Thyroid gland (tissue), 4 donors: ENCODE data around the gene H6PD.

Experiments
- POLR2A ChIP-seq, 2 donors: fragments of 450-650 bp; IDR thresholded peaks; one replicate each; pipeline ENCODE4 v1.6.1; 2017; ENCODE audit warnings: antibody characterized with exemption in 2 of 2, mild to moderate bottlenecking in 2 of 2, moderate library complexity in 1 of 2
- TF ChIP-seq, protein P1 (sequence below), 6 experiments: fragments of 200-600 bp in 3 of 6; fragments of 450-650 bp in 3 of 6; sonication (generic) in 3 of 6; IDR thresholded peaks; one replicate each; pipeline ENCODE4 v1.5.1; 2016 to 2019; ENCODE audit warnings: antibody characterized with exemption in 6 of 6, mild to moderate bottlenecking in 2 of 6, inconsistent platforms in 1 of 6, moderate library complexity in 1 of 6

DNA sequence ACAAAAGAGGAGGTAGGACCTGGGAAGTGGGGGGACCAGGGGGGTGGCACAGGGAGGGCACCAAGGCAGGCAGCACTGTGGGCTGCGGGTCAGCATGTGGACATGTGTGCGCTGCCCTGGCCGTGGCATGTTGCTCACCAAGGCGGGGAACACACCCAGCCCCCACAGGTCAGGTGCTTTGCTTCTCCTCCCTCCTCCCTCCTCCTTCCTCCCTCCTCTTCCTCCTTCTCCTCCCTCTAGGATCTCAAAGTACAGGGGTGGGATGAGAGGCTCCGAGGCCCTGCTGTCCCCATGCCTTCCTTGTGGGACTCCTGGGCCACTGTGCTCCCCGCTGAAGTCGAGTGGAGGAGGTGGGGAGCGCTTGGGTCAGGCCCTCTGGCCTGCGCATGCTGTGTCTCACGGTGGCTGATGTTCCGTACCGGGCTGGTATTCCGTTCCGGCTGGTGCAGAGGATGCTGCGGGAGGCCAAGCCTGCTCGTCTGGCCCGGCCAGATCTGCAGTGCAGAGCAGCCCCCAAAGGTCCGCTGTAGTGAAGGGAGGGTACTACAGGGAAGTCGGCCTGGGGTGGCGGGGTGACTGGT is 84.7 kb downstream of the H6PD start:
- TF ChIP-seq, protein P1, sequence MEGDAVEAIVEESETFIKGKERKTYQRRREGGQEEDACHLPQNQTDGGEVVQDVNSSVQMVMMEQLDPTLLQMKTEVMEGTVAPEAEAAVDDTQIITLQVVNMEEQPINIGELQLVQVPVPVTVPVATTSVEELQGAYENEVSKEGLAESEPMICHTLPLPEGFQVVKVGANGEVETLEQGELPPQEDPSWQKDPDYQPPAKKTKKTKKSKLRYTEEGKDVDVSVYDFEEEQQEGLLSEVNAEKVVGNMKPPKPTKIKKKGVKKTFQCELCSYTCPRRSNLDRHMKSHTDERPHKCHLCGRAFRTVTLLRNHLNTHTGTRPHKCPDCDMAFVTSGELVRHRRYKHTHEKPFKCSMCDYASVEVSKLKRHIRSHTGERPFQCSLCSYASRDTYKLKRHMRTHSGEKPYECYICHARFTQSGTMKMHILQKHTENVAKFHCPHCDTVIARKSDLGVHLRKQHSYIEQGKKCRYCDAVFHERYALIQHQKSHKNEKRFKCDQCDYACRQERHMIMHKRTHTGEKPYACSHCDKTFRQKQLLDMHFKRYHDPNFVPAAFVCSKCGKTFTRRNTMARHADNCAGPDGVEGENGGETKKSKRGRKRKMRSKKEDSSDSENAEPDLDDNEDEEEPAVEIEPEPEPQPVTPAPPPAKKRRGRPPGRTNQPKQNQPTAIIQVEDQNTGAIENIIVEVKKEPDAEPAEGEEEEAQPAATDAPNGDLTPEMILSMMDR (IDR thresholded peaks at IDR 0.05) = no peak
- no peak for TF ChIP-seq POLR2A (IDR thresholded peaks at IDR 0.05)
